ENCODE measurements around the gene BAIAP2.

The BAIAP2 gene

DNA sequence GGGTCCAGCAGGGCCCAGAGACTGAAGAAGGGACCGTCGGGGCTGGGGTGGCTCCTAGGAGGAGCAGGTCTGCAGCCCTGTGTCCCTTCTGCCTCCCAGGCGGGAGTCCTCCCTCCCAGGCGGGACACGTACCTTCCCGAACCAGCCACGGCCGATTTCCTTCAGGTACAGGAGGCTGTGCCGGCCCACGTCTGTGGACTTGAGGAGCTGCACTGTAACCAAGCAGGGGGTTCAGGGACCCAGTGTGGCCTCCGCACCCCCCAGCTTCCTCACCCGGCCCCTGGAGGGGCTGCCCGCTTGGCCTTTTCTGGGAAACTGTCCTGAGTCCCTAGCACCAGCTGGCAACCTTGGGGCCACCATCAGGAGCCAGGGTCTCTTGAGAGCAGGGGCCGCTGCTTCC lies 93.4 kb downstream of the BAIAP2 start:
- TF ChIP-seq CTCF (conservative IDR thresholded peaks at IDR 0.05): no peak

GRCh38 chr17:81128774-81129173 lies 93.8 kb downstream of the BAIAP2 start:
- TF ChIP-seq CTCF (conservative IDR thresholded peaks at IDR 0.05): no peak
- no peak overlapping the region for H3K27ac ChIP-seq

More for the DNA sequence above, 93.4 kb downstream of the BAIAP2 start:
- H3K27ac ChIP-seq: no peak overlapping the region

DNA sequence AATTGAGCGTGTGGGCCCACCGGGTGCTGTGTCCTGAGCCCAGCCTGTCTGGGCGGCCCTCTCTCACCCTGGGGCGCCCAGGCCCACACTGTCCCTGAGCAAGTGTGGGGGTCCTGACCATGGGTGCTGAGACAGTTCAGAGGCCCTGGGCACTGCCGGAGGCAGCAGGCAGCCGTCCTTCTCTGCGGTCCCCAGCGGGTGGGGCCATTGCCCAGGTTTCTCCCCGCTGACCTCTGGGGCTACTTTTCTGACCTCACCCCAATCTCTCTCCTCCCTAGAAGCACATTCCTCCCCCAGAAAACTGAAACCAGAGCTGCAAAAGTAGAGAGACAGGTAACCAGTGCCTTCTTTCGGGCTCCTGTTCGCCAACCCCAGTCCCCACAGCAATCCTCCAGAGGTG lies 94.3 kb downstream of the BAIAP2 start:
- no peak overlapping the region for H3K27ac ChIP-seq
- TF ChIP-seq CTCF (conservative IDR thresholded peaks at IDR 0.05): no peak

DNA sequence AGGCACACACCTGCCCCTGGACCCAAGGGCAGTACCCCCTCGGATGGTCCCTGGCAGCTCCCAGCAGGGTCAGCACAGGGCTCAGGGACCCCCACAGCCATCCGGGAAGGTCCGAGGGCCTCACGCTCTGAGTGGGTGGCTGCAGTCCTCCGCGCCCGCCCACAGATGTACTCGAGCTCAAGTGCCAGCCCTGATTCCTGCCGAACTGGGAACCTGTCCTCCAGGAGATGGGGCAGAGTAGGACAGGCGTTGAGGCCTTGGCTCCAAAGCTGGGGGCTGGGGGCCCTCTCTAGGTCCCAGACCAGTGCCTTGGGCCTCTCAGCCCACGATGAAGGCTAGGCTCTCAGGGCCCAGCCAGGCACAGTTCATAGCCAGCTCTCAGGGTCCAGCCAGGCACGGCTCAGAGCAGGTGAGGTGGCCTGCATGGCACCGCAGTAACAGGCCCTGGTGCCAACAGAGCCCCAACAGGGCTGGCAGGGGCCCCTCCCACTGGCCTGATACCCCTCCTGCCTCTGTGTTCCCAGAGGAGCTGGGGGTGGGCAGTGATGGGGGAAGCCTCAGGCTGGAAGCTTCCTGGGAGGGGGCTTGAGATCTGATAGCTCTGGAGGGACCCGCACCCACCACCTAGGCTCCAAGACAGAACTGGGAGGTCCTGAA lies 94.9 kb downstream of the BAIAP2 start:
- H3K27ac ChIP-seq: no peak overlapping the region
- TF ChIP-seq CTCF (conservative IDR thresholded peaks at IDR 0.05): no peak

DNA sequence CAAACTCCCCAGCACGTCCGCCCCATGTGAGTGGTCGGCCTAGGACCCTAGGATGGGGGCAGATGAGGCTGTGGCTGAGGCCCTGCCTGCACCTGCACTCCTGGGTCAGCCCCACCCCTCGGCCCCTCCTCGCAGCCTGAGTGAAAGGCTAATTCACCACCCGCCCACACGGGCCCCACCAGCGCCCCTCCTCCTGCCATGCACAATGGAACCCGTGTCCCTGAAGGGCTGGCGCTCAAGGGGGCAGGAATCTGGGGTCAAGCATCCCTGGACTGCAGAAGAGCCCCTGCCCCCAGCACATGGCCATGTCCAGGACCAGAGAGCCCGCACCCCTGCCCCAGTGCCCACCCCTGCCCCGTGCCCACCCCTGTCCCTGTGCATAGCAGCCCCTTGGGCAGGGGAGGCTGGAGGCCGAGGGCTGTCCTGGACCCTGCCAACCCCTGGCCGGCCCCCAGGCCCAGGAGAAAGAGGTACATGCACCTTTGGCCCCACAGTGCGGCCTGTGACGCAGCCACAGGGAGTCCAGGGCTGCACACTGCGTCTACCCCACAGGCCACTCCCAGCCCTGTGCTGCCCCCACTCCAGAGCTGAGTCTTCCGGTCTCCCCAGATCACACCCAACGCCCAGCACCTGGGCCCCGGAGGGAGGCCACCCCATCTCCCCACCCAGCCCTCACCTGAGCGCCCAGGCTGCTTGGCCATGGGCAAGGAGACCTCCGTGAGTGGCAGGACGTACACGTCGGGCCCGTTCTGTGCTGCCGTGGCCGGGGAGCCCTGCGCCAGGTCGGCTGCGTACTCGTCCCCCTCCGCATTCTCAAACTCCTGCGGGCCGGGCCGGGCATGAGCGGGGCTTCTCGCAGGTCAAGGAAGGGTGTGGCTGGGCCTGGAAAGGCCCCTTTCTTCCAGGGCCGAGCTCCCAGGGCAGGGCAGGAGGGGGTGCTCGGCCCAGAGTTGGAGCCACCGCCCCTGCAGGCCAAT lies 95.7 kb downstream of the BAIAP2 start:
- TF ChIP-seq CTCF (conservative IDR thresholded peaks at IDR 0.05): no peak
- H3K27ac ChIP-seq: no peak overlapping the region

DNA sequence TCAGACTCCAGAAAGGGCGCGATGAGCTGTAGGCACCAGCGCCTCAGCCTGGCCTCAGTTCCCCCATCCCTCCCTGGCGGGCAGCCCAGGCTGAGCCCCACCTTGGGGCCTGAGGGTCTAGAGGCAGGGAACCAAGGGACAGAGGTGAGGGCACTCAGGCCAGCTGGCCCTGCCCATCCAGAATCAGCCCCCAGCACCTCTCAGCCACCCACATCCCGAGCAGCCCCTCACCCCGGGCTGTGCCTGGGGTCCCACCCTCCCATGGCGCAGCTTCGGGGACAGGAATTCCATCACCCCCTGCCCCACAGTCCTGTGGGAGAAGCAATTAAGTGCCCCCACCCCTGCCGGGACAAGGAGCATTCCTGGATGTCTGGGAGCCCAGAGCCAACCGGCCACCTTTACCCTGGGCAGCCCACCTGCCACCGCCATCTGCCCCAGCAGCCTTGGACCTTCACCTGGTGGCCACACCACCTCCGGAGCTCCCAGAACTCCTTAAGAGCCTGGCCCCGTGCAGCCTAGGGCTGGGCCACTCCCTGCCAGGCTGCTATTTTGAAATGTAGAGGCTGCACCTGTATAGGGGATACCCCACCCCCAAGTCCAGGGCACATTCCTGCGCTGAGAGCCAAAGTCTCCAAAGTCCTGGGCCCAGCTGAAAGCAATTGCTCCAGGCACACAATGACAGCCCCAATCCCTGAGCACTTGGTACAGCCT lies 96.7 kb downstream of the BAIAP2 start:
- H3K27ac ChIP-seq: no peak overlapping the region
- TF ChIP-seq CTCF (conservative IDR thresholded peaks at IDR 0.05): no peak

DNA sequence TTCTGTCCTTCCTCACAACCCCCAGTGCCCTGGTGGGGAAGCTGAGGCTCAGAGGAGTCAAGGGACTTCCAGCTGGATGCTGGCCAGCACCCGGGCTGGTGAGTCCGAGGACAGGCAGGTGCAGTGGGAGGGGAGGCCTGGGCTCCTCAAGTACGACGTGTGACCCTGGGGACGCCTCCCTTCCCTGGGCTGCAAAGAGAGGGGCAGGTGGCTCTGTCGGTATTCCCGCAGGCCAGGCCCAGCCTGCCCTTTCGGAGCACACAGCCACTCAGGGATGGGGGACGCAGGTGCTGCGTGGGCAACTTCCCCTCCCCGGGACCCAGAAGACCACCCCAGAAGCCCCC lies 97.2 kb downstream of the BAIAP2 start:
- no peak overlapping the region for H3K27ac ChIP-seq
- TF ChIP-seq CTCF (conservative IDR thresholded peaks at IDR 0.05): no peak
